Ovary (tissue), 9 donors: ENCODE data around the gene DOK6. TPM values are rescaled to one million over a fixed set of nuclear protein-coding genes. Genes with fewer than 3 reads are reported as not detected.

ENCODE experiments used
- DNase-seq, 5 donors: peaks; one replicate each; pipeline ENCODE4 v3.0.0-alpha.2; 2019 to 2020
- H3K27ac ChIP-seq, 2 donors: fragments of 200-600 bp; one replicate each; pipeline versions ENCODE4 v1.5.1 to v1.8.0; 2019 to 2022
- H3K27me3 ChIP-seq: fragments of 200-600 bp; one replicate; pipeline ENCODE4 v1.8.0; 2022
- H3K36me3 ChIP-seq: fragments of 200-600 bp; sonication (generic); one replicate; pipeline ENCODE4 v1.5.1; 2019
- H3K4me1 ChIP-seq: one replicate; pipeline ENCODE4 v1.8.1; 2013; ENCODE audit warnings: mild to moderate bottlenecking, moderate library complexity; ENCODE audit not compliant: insufficient read depth
- H3K4me3 ChIP-seq: fragments of 200-600 bp; sonication (generic); one replicate; pipeline ENCODE4 v1.5.1; 2017
- H3K9me3 ChIP-seq, 2 donors: fragments of 200-600 bp in 1 of 2; sonication (generic) in 1 of 2; one replicate each; pipeline versions ENCODE4 v1.5.1 to v1.8.1; 2013 to 2019; ENCODE audit warnings: mild to moderate bottlenecking in 1 of 2, moderate library complexity in 1 of 2
- CTCF ChIP-seq, 3 donors: fragments of 450-650 bp in 2 of 3; fragments of 200-600 bp in 1 of 3; IDR thresholded peaks; one replicate each; pipeline versions ENCODE4 v1.5.1 to v1.8.0; 2016 to 2022; ENCODE audit warnings: antibody characterized with exemption in 3 of 3, mild to moderate bottlenecking in 1 of 3
- EP300 ChIP-seq: sonication (generic); formaldehyde crosslinking; IDR thresholded peaks from one replicate; pipeline ENCODE4 v1.6.1; 2017; ENCODE audit warnings: antibody characterized with exemption
- POLR2A ChIP-seq: fragments of 450-650 bp; IDR thresholded peaks from one replicate; pipeline ENCODE4 v1.6.1; 2017; ENCODE audit warnings: antibody characterized with exemption, mild to moderate bottlenecking, moderate library complexity
- WGBS, 3 donors: extraction: QIAGEN DNeasy Blood & Tissue Kit in 1 of 3; methylation state at CpG; one replicate each; pipeline versions ENCODE4 v1.1.5 to v1.1.7; 2013 to 2017; 5-methylcytosine and 5-hydroxymethylcytosine counted together
- intact Hi-C, 4 donors: fragments of 100-400 bp; cut with DNase I; formaldehyde crosslinking; loops; one replicate each; pipeline versions ENCODE4 v1.11.0 to v1.15.1; 2022 to 2023
- polyA plus RNA-seq, 2 donors: library from polyadenylated mRNA; stranded (reverse); fragments of 200-250 nt in 1 of 2; fragments of 350-450 nt in 1 of 2; fragmentation: Illumina TruSeq in 1 of 2; extraction: RNeasy Lipid Tissue Mini Kit (QIAGEN cat#74804) in 1 of 2; gene quantifications; one replicate each; pipeline ENCODE4 v1.2.3, GENCODE V29; 2013 to 2014
- total RNA-seq, 7 donors: library from RNA; depleted of rRNA in 2 of 7; stranded (reverse); fragments of >200 nt in 2 of 7; fragmentation: NEBNext Ultra II Directional in 3 of 7; extraction: Animal tissue kit (Norgen Biotek cat#: 25700) in 3 of 7; gene quantifications; one replicate each; pipeline versions ENCODE4 v1.1.0 to v1.2.4, GENCODE V29; 2016 to 2023
- donor health status: DM: no; HTN: no; CAD: no; lungs with moderate emphysema.
- donor health status: DM: no; HTN: no; CAD: no.
- donor health status: Bipolar disorder and iron deficiency.
- donor health status: DM: yes; HTN: yes; CAD: no.
- donor health status: DM: no; HTN: no; CAD: no.
- donor health status: DM: yes; HTN: yes; CAD: no.

Gene DOK6
- total and polyA plus RNA-seq, 9 donors: 1.3 to 4.4 (median 2.8) TPM

- Histone ChIP-seq H3K27me3 (no peaks in the 10 kb centered on the region), H3K27ac (no peak overlapping the region), H3K4me3 (no peak overlapping the region), H3K9me3 (no peaks in the 10 kb centered on the region), H3K4me1 (no peaks in the 10 kb centered on the region), H3K36me3 (no peaks in the 10 kb centered on the region)
- TF ChIP-seq CTCF (IDR thresholded peaks at IDR 0.05): no peak
- TF ChIP-seq EP300: no peak
- no peak for TF ChIP-seq POLR2A
- 61 to 78% (median 67%) methylated on average over 3 of the region's 3 CpGs for WGBS, 3 donors
- intact Hi-C loops: no loop called here
- no peak for DNase-seq
Measured at GRCh38 chr18:69785466-69785865, 384.8 kb downstream of the DOK6 start.

- Histone ChIP-seq H3K9me3 (no peaks in the 10 kb centered on the region), H3K4me1 (no peaks in the 10 kb centered on the region), H3K4me3 (no peak overlapping the region), H3K27ac (no peak overlapping the region), H3K27me3 (no peaks in the 10 kb centered on the region), H3K36me3 (no peaks in the 10 kb centered on the region)
- intact Hi-C loops: no loop called here
- 94 to 97% (median 97%) methylated on average over 1 of the region's 1 CpG for WGBS, 3 donors
- DNase-seq: no peak
- TF ChIP-seq CTCF (IDR thresholded peaks at IDR 0.05) (no peak), EP300 (no peak), POLR2A (no peak)
Measured at GRCh38 chr18:69786427-69786826, 385.7 kb downstream of the DOK6 start.

DNA sequence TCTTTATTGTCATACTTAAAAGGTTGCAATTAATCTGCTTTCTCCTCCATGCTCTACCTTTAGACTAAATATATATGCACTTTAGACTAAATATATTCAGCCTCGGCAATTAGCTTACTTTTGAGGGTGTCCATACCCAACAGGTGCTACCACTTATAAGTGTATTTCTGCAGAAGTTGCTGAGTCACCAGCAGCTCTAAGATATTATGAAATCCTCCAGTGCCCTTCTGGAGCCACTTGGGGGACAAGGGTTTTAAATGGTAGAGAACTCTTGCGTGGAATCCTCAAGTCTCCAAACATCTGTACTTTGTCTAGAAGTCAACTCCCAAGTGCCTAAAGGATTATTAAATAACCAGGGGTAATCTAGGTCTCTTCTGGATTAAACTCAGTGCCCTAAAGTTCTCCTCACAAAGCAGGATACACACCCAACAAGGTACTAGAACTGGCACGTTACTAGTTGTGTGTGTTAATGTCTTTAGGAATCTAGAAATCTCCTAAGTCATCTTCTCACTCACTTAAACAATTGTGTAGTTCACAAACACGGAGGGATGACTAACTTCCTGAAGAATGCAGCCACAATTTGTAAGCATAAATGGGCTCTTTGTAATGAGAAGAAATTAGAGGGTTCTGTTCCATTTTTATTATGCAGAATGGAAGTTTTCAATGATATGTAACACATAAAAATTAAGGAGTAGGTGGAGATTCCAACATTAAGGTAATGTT lies 387.3 kb downstream of the DOK6 start:
- no peaks in the 10 kb centered on the region for H3K9me3 ChIP-seq
- WGBS, 3 donors: 62 to 74% (median 63%) methylated on average over 4 of the region's 4 CpGs
- no peaks in the 10 kb centered on the region for H3K36me3 ChIP-seq
- no peak for DNase-seq
- no peaks in the 10 kb centered on the region for H3K27me3 ChIP-seq
- no peaks in the 10 kb centered on the region for H3K4me1 ChIP-seq
- intact Hi-C loops: no loop called here
- no peak overlapping the region for H3K4me3 ChIP-seq
- TF ChIP-seq CTCF (IDR thresholded peaks at IDR 0.05) (no peak), EP300 (no peak), POLR2A (no peak)
- no peak overlapping the region for H3K27ac ChIP-seq

GRCh38 chr18:69789794-69790193 lies 389.1 kb downstream of the DOK6 start:
- no peaks in the 10 kb centered on the region for H3K4me1 ChIP-seq
- no peaks in the 10 kb centered on the region for H3K9me3 ChIP-seq
- TF ChIP-seq EP300 (no peak), CTCF (IDR thresholded peaks at IDR 0.05) (no peak), POLR2A (no peak)
- H3K4me3 ChIP-seq: no peak overlapping the region
- no peak for DNase-seq
- no peaks in the 10 kb centered on the region for H3K36me3 ChIP-seq
- H3K27me3 ChIP-seq: no peaks in the 10 kb centered on the region
- no peak overlapping the region for H3K27ac ChIP-seq
- WGBS, 3 donors: 79 to 86% (median 86%) methylated on average over 1 of the region's 1 CpG
- intact Hi-C loops: no loop called here
